Stimulated activated CD8-positive, alpha-beta memory T cell treated with anti-CD3 and anti-CD28 coated beads, Interleukin-4, amount 100 ng/mL, for 4 hours (primary cell): Measurements from ENCODE around the gene ADRB1.

Experiments
- DNase-seq, 2 donors: peaks; one replicate each; pipeline ENCODE4 v3.0.0-alpha.2; 2020; ENCODE audit warnings: low read depth in 2 of 2, low spot score in 1 of 2

The ADRB1 gene

DNA sequence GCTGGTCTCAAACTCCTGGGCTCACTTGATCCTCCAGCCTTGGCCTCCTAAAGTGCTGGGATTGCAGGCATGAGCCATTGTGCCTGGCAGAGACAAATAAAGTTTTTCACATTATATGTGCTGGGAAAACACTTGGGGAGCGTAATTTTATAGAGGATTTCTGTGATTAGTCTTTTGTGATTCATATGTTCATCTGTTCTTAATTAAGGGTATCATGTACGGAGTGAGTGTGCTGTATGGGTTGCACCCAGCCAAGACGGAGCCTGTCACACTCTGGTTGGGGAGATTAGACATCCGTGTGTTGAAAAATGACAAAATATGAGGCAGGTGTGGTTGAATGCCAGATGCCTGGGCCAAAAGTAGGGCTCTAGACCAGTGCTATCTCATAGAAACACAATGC, 10.3 kb downstream of the ADRB1 start:
- no peak for DNase-seq

DNA sequence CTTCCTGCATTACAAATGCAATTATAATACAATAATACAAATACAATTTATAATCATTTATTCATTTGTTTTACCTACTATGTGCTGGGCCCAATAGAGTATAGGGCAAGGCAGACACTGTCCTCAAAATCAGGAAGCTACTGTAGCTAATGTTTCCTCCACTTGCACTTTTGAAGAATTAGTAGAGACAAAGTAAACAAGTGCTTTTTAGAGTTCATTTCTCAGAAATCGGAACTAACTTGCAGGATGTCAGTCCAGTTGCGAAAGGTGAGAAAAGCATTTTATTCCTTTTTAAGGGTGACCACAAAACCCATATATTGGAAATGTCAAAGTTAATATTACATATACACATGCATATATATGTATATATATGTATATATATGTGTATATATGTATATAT, 14.2 kb downstream of the ADRB1 start:
- no peak for DNase-seq

DNA sequence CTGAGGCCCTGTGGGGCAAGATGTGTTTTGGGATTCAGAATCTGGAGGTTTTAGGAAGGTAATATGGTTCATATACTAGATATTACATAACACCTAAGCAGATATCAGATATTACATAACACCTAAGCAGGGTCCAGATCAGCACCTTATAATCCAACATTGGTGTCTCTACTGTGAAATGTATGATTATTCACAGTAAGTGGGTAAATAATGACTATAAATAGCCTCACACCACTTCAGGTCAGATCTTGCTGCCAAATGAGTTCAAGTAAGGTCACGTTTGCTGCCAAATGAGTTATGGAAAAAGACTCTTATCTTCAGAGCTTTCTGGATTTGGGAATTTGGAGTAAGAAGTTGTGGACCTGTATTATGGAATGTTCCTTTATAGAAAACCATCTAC, 14.6 kb downstream of the ADRB1 start:
- no peak for DNase-seq

DNA sequence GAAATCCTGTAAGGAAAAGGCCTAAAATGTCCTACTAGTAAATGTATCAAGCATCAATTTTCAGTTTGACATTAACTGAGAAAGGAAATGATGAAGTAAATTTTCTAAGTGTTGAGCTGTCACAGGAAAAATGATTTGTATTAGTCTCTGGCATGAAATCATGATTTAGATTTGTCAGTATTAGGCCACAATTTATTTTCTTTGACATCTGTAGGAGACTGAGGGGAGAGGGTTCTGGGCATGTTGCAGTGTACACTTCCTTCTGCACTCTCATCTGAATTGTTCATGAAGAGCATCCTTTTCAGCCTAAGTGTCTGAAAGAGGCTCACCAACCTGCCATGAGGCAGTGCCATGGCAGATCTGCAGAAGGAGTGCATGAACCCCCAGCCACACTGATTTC, 15.9 kb downstream of the ADRB1 start:
- no peak for DNase-seq

GRCh38 chr10:114060456-114060855, 16.8 kb downstream of the ADRB1 start:
- no peak for DNase-seq

GRCh38 chr10:114061148-114061547, 17.5 kb downstream of the ADRB1 start:
- DNase-seq = no peak

DNA sequence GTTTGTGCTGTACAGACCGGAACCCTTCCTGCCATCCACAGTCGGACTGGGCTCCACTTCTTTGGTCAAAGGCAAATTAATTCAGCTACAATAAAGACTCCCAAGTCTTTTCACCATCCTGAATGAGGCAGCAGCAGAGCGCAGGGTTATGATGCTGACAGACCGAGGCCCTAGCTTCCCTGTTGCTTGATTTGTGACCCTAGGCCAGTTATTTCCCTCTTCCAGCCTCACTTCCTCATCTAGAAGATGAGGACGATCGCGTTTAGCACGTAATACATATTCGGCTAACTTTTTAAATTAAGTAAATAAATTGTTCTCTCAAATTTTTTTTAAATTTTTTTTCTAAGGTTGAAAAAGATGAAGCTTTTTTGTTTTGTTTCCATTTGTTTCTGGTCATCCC, 18.1 kb downstream of the ADRB1 start:
- no peak for DNase-seq

- no peak for DNase-seq
These were observed 20.7 kb downstream of the ADRB1 start for GRCh38 chr10:114064151-114065048.

DNA sequence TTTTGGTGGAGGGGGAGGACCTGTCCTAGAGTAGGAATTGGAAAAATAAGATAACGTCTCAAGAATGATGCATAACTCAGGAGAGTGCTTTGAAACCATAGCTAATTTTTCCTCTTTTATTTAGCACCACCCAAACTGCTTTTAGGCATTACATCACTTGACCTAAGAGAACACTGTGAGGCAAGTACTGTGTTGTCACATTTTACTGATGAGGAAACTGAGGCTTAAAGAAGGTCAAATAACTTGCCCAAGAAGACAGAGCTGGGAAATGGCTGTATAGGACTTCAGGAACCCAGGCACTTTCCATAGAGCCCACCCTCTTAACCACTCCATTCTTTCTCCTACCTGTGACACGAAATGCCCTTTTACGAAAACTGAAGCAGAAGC, 21.4 kb downstream of the ADRB1 start:
- DNase-seq = no peak

DNA sequence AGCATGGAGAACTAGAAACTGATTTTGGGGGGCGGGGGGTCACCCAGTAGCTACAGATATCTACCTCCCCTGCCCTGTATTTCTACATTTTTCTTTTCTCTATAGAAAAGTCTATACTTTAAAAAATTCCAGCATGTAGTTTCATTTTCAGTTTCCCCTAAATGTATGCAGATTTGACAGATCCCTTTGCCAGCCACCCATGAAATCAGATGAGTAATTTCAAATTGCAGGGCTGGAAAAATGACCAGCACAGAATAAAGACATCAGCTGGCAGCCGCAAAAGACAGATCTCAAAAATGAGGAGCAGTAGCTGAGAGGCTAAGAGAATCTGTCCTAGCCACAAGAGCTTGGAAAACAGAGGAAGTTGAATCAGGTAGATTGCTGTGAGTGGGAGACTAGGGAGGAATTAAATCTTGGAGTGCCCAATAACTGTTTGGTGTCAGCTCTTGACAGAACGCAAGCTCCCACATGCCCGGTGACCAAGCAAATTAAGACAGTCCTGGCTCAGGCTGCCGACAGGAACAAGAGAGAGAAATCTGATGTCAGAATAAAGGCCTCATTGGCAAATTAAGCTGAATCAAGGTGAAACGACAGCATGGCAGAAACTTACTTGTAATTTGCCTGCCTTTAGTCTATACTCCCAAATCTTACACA, 24.5 kb downstream of the ADRB1 start:
- no peak for DNase-seq

GRCh38 chr10:114070710-114071109, 27.0 kb downstream of the ADRB1 start:
- no peak for DNase-seq

- no peak for DNase-seq
These were observed 27.5 kb downstream of the ADRB1 start for GRCh38 chr10:114071178-114071577.

DNA sequence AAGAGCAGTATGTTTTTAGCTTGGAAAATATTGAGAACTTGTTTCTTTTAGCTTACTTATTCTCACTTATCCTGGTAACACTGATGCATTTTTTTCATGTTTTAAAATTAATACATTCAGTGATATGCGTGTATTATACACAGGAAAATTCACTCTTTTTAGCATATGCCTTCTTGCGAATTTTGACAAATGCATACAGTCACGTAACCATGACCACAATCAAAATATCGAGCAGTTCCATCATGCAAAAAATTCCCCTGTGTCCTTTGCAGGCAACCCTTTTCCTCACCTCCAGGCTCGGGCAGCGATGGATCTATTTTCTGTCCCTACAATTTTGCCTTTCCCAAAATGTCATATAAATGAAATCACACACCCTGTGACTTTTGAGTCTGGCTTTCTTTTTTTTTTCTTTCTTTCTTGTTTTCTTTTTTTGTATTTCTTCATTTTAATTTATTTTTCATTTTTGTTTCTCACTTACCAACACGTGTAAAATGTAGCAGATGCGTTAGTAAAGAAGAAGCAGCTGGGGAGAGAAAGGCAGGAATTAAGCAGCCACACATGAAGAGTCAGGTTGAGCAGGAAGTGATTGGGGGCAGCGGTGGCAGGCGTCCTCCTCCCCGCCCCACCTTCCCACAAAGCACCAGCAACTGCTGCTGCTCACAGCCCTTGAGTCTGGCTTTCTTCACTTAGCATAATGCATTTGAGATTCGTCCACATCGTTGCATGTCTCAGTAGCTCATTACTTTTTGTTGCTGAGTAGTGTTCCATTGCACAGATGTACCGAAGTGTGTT, 29.9 kb downstream of the ADRB1 start:
- DNase-seq = no peak

DNA sequence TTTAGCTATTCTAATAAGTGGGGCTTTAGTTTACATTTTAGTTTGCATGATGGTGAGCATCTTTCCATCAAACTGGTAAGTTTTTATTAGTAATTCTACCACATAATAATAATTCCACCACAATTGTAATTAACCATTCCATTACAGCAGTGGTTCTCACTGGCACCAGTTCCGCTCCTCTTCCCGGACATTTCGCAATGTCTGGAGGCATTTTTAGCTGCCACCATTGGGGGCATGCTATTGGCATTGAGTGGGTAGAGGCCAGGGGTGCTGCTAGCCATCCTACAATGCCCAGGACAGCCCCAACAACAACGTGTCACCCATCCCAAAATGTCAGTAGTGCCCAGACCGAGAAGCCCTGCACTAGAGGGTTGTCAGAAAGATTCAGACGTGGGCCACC, 31.4 kb downstream of the ADRB1 start:
- no peak for DNase-seq

- no peak for DNase-seq
These were observed 33.7 kb downstream of the ADRB1 start for GRCh38 chr10:114077347-114077746.

DNA sequence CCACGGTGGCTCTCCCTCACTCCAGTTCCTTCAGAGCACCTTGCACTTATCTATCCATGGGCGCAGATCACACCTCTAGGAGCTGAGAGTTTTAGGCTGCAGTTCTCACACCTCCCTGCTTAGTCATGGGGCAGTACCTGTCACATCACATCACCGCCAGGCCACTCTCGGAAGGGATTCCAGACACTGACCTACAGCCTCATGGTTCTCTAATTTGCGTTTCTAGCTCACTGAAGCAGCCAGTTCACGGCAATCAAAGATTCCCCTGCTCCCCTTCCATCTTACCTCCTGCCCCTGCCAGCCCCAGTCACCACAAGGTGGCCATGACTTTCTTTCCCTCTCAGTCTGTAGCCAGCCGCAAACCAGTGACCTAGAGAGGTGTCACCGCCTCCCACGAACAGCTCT, 34.2 kb downstream of the ADRB1 start:
- DNase-seq = no peak

GRCh38 chr10:114078346-114078745, 34.7 kb downstream of the ADRB1 start:
- no peak for DNase-seq

- no peak for DNase-seq
These were observed 35.8 kb downstream of the ADRB1 start for GRCh38 chr10:114079421-114079820.

DNA sequence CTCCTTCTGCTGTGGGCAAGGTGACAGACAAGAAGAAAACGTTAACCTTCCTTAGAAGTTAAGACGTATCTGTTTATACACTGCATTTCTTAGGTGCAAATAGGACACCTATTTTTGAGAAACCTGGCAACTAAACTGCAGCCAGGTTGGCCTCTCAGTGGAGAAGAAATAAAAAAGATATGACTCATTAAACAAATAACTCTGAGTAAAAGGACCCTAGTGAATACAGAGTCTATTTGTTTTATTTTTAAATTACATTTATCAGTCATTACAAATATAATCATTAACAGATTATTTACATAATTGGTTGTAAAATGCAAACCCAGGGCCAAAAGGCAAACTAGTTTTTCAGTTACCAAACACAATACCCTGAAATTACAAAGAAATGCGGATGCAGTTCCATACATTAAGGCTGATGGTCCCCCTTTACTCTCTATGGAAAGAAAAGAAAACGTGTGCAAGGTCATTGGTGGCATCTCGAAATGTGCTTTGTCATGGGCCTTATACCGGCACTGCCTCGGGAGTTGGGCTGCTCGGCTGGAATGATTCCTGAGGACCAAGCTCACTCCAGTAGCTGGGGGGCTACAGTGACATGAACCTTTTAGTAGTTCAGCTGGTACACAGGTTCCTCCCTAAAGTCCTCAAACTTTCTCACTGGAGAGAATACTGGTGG, 38.4 kb downstream of the ADRB1 start:
- DNase-seq = no peak

DNA sequence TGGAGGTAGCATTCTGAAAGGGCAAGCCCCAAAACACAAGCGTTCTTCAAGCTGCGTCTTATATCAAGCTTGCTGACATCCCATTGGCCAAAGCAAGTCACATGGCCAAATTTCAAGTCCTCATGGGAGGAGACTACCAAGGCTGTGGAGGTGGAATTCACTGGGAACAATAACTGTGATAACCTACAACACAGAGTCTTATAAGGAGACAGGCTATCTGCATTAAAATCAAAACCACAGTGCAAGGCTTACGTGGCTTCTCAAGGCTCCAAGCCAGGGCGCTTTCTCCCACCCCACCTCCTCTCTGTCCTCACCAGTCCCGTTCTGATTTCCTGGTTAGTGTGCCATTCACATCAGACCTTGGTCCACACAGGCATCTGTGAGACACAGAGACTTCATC, 39.4 kb downstream of the ADRB1 start:
- DNase-seq = no peak

DNA sequence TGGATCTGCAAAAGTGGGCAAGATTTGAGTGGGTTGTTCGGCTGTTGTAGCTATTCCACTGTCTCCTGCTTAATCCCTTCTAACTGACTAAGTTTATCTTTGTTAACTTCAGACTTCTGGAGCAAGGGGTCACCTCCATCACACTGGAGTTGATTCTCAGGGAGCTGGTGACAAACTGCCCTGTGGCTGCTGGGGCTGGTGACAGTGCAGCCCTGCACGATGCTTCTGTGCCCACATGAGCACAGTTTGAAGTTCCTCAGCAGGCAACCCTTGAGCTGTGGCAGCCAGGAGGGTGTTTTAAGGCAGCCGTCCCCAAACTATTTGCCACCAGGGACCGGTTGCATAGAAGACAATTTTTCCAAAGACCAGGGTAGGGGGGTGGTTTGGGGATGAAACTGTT, 40.5 kb downstream of the ADRB1 start:
- DNase-seq = no peak
